ENCODE results near the gene NAA35. TPM values are rescaled to one million over a fixed set of nuclear protein-coding genes. Genes with fewer than 3 reads are reported as not detected.
"Not testable (repeated sequence)": the region's sequence is repeated elsewhere in the genome, so short reads cannot be mapped to it uniquely, and the experiment has no call there.

NAA35 gene
- total RNA-seq, 1 donor from 2014 or later = 18.8 TPM

- Mint-ChIP-seq H3K27ac (ENCODE audit: unreplicated experiment) (no peak overlapping the region), H3K4me1 (ENCODE audit: unreplicated experiment) (no peaks in the 10 kb centered on the region), H3K36me3 (ENCODE audit: unreplicated experiment) (peaks cover 20% of the 10 kb centered on the region), H3K9me3 (ENCODE audit: unreplicated experiment) (no peaks in the 10 kb centered on the region), H3K27me3 (ENCODE audit: unreplicated experiment) (no peaks in the 10 kb centered on the region), H3K4me3 (ENCODE audit: unreplicated experiment) (no peak overlapping the region)
- TF ChIP-seq CTCF (IDR thresholded peaks at IDR 0.05) = no peak
- no peak for DNase-seq (ENCODE audit: extremely low spot score, unreplicated experiment)
Observed at GRCh38 chr9:86047361-86047760, 106.4 kb downstream of the NAA35 start.

- not testable (repeated sequence) for DNase-seq (ENCODE audit: extremely low spot score, unreplicated experiment); H3K4me1 Mint-ChIP-seq (ENCODE audit: unreplicated experiment); H3K27me3 Mint-ChIP-seq (ENCODE audit: unreplicated experiment); H3K4me3 Mint-ChIP-seq (ENCODE audit: unreplicated experiment); H3K27ac Mint-ChIP-seq (ENCODE audit: unreplicated experiment); H3K9me3 Mint-ChIP-seq (ENCODE audit: unreplicated experiment)
- H3K36me3 Mint-ChIP-seq (ENCODE audit: unreplicated experiment) = peaks cover 20% of the 10 kb centered on the region
Observed at GRCh38 chr9:86048018-86048742, 107.2 kb downstream of the NAA35 start.

GRCh38 chr9:86052556-86053468, 111.9 kb downstream of the NAA35 start:
- Mint-ChIP-seq H3K4me1 (ENCODE audit: unreplicated experiment) (peaks cover 4% of the 10 kb centered on the region), H3K36me3 (ENCODE audit: unreplicated experiment) (peaks cover 12% of the 10 kb centered on the region), H3K27ac (ENCODE audit: unreplicated experiment) (no peak overlapping the region), H3K27me3 (ENCODE audit: unreplicated experiment) (no peaks in the 10 kb centered on the region), H3K4me3 (ENCODE audit: unreplicated experiment) (no peak overlapping the region), H3K9me3 (ENCODE audit: unreplicated experiment) (no peaks in the 10 kb centered on the region)
- TF ChIP-seq CTCF (IDR thresholded peaks at IDR 0.05) = no peak
- no peak for DNase-seq (ENCODE audit: extremely low spot score, unreplicated experiment)

GRCh38 chr9:86054695-86055094, 113.7 kb downstream of the NAA35 start:
- no peak for DNase-seq (ENCODE audit: extremely low spot score, unreplicated experiment)
- Mint-ChIP-seq H3K4me3 (ENCODE audit: unreplicated experiment) (no peak overlapping the region), H3K4me1 (ENCODE audit: unreplicated experiment) (peaks cover 4% of the 10 kb centered on the region), H3K9me3 (ENCODE audit: unreplicated experiment) (no peaks in the 10 kb centered on the region), H3K27ac (ENCODE audit: unreplicated experiment) (no peak overlapping the region), H3K27me3 (ENCODE audit: unreplicated experiment) (no peaks in the 10 kb centered on the region), H3K36me3 (ENCODE audit: unreplicated experiment) (peaks cover 16% of the 10 kb centered on the region)
- TF ChIP-seq CTCF (IDR thresholded peaks at IDR 0.05) = no peak

- Mint-ChIP-seq H3K9me3 (ENCODE audit: unreplicated experiment) (no peaks in the 10 kb centered on the region), H3K4me3 (ENCODE audit: unreplicated experiment) (no peak overlapping the region), H3K36me3 (ENCODE audit: unreplicated experiment) (peaks cover 5% of the 10 kb centered on the region), H3K4me1 (ENCODE audit: unreplicated experiment) (peaks cover 4% of the 10 kb centered on the region), H3K27me3 (ENCODE audit: unreplicated experiment) (no peaks in the 10 kb centered on the region), H3K27ac (ENCODE audit: unreplicated experiment) (no peak overlapping the region)
- no peak for DNase-seq (ENCODE audit: extremely low spot score, unreplicated experiment)
- TF ChIP-seq CTCF (IDR thresholded peaks at IDR 0.05) = no peak
Observed at GRCh38 chr9:86057491-86057890, 116.5 kb downstream of the NAA35 start.

All from osteocyte (in vitro differentiated cells).